Uterus (tissue), 4 donors: ENCODE measurements around the gene CRYGC. TPM values are rescaled to one million over a fixed set of nuclear protein-coding genes. Genes with fewer than 3 reads are reported as not detected.

Experiments used
- DNase-seq, 2 donors: peaks; one replicate each; pipeline ENCODE4 v3.0.0-alpha.2; 2019 to 2020
- H3K27ac ChIP-seq, 2 donors: fragments of 200-600 bp; sonication (generic); 1 replicate in 1 of 2; 2 replicates in 1 of 2; pipeline ENCODE4 v1.5.1; 2016 to 2018
- H3K27me3 ChIP-seq, 2 donors: fragments of 200-600 bp; sonication (generic); one replicate each; pipeline ENCODE4 v1.5.1; 2018 to 2019; ENCODE audit warnings: control low read depth in 1 of 2
- H3K36me3 ChIP-seq, 2 donors: fragments of 200-600 bp; sonication (generic); one replicate each; pipeline ENCODE4 v1.5.1; 2019; ENCODE audit warnings: control low read depth in 1 of 2
- H3K4me1 ChIP-seq, 2 donors: fragments of 200-600 bp; sonication (generic); one replicate each; pipeline ENCODE4 v1.5.1; 2018 to 2019; ENCODE audit warnings: control low read depth in 1 of 2
- H3K4me3 ChIP-seq, 2 donors: fragments of 200-600 bp; sonication (generic); 1 replicate in 1 of 2; 2 replicates in 1 of 2; pipeline ENCODE4 v1.5.1; 2018 to 2019; ENCODE audit warnings: mild to moderate bottlenecking in 1 of 2
- H3K9me3 ChIP-seq, 2 donors: fragments of 200-600 bp; sonication (generic); one replicate each; pipeline ENCODE4 v1.5.1; 2019; ENCODE audit warnings: control low read depth in 1 of 2
- POLR2A ChIP-seq, 2 donors: fragments of 450-650 bp; IDR thresholded peaks; one replicate each; pipeline ENCODE4 v1.6.1; 2016; ENCODE audit warnings: antibody characterized with exemption in 2 of 2, mild to moderate bottlenecking in 1 of 2, moderate library complexity in 1 of 2
- intact Hi-C: fragments of 100-400 bp; cut with DNase I; formaldehyde crosslinking; loops from one replicate; pipeline ENCODE4 v1.15.1; 2023; ENCODE audit warnings: low total_unique reads
- total RNA-seq, 4 donors: library from RNA; depleted of rRNA in 3 of 4; stranded (reverse); fragments of >200 nt in 3 of 4; gene quantifications; one replicate each; pipeline versions ENCODE4 v1.1.0 to v1.2.4, GENCODE V29; 2014 to 2023
- TF ChIP-seq, protein P1 (sequence below), 4 experiments: fragments of 200-600 bp in 2 of 4; fragments of 450-650 bp in 2 of 4; sonication (generic) in 2 of 4; IDR thresholded peaks; one replicate each; pipeline ENCODE4 v1.5.1; 2016 to 2019; ENCODE audit warnings: antibody characterized with exemption in 4 of 4, mild to moderate bottlenecking in 2 of 4, moderate library complexity in 1 of 4
- donor health status: DM: yes; HTN: yes; CAD: no.

Gene CRYGC
- total RNA-seq, 4 donors from 2014 or later, result not detected

DNA sequence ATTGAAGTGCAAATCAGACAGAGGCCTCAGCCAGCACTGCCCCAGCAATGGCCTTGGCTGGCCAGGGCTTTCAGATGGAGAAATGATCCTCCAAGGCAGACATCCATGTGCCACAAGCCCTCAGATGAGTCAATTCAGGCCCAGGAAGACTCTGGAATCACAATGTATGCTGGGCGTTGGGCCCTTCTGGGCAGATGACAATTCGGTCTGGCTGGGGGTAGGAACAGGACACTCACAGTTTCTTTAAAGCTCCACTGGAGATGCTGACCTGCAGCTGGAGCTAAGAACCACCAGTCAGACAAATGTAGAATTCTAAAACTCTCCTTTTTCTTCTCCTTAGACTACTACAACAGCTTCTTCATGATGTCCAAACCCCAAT lies 7.1 kb upstream of the CRYGC start:
- no peak for DNase-seq

DNA sequence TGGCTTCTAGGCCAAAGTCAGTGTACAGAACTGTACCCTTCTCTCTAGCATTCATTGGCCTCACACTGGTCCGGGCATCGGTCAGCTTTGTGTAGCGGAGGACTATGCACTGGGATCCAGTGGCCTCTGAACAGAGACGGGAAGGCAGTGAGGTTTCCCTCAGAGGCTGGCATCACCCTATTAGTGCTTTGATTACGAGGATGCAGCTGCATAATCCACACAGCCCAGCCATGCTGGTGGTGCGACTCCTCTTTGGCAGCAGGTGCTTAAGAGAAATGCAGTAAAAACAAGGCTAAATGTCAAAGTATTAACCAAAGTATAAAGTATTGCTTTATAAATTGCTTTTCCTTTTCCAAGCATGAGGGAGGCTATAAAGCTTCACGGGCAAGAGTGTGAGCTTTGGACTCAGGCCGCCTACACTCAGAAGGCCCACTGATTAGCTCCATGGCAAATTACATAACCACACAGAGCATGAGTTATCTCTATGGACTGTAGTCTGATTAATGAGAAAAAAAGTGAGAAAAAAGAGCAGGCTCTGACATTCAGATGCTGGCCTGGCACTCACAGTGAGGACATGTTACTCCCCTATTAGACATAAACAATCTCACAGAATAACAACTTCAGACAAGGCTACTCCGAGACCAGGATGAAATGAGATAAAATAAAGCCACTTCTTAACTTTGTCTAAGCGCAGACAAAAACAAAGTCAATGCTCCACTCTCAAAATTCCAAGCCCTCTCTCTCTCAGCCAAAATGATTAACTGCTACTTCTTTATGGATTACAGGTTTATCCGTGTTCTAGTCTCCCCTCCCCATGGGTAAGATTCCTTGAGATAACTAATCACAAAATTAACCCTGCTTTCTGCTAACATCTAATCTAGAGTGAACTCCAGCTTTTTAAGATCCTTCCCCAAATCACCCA lies 6.4 kb upstream of the CRYGC start:
- H3K4me3 ChIP-seq, result no peak overlapping the region
- H3K27me3 ChIP-seq, result no peaks in the 10 kb centered on the region
- no peaks in the 10 kb centered on the region for H3K36me3 ChIP-seq
- no peaks in the 10 kb centered on the region for H3K4me1 ChIP-seq
- TF ChIP-seq POLR2A (IDR thresholded peaks at IDR 0.05), result no peak
- TF ChIP-seq, protein P1, sequence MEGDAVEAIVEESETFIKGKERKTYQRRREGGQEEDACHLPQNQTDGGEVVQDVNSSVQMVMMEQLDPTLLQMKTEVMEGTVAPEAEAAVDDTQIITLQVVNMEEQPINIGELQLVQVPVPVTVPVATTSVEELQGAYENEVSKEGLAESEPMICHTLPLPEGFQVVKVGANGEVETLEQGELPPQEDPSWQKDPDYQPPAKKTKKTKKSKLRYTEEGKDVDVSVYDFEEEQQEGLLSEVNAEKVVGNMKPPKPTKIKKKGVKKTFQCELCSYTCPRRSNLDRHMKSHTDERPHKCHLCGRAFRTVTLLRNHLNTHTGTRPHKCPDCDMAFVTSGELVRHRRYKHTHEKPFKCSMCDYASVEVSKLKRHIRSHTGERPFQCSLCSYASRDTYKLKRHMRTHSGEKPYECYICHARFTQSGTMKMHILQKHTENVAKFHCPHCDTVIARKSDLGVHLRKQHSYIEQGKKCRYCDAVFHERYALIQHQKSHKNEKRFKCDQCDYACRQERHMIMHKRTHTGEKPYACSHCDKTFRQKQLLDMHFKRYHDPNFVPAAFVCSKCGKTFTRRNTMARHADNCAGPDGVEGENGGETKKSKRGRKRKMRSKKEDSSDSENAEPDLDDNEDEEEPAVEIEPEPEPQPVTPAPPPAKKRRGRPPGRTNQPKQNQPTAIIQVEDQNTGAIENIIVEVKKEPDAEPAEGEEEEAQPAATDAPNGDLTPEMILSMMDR (IDR thresholded peaks at IDR 0.05), result no peak
- no peak overlapping the region for H3K27ac ChIP-seq
- no peak for DNase-seq
- no peaks in the 10 kb centered on the region for H3K9me3 ChIP-seq
- intact Hi-C loops, result no loop called here

More for the DNA sequence above, 7.1 kb upstream of the CRYGC start:
- Histone ChIP-seq H3K27ac (no peak overlapping the region), H3K36me3 (no peaks in the 10 kb centered on the region), H3K4me3 (no peak overlapping the region), H3K27me3 (no peaks in the 10 kb centered on the region), H3K4me1 (no peaks in the 10 kb centered on the region), H3K9me3 (no peaks in the 10 kb centered on the region)
- intact Hi-C loops, result no loop called here
- TF ChIP-seq, protein P1 (IDR thresholded peaks at IDR 0.05), result no peak
- TF ChIP-seq POLR2A (IDR thresholded peaks at IDR 0.05), result no peak

DNA sequence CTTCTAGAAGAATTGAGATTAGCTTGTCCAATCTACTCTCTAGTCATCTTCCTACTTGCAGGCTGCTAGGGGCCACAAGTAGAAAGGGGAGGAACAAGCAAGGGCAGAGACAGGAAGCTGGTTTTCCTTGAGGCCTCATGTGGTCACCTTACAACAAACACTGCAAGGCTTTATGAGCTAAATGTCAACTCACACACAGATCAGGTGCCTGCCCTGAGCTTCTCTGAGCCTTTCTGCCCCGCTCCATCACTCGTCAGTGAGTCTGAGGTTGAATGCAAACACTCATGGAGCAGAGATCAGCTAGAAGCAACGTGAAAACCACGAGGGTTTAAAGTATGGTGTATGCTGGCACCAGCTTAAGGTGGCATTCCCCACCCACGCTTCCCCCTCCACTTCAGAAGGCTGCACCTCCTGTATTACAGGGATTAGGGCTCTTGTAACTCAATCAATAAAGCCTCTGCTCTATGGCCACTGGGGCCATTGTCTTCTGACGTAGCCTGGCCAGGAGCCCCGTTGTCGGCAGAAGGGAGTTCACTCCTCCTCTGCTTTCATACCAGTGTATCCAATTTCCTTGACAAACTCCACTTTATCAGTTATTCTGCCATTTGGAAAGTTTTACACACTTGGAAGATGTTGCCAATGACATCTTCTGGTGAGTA lies 5.4 kb upstream of the CRYGC start:
- no peak for DNase-seq
- Histone ChIP-seq H3K36me3 (no peaks in the 10 kb centered on the region), H3K27me3 (no peaks in the 10 kb centered on the region), H3K4me1 (no peaks in the 10 kb centered on the region), H3K4me3 (no peak overlapping the region), H3K9me3 (no peaks in the 10 kb centered on the region), H3K27ac (no peak overlapping the region)
- intact Hi-C loops, result no loop called here
- no peak for TF ChIP-seq POLR2A (IDR thresholded peaks at IDR 0.05)
- TF ChIP-seq, protein P1 (IDR thresholded peaks at IDR 0.05), result no peak

DNA sequence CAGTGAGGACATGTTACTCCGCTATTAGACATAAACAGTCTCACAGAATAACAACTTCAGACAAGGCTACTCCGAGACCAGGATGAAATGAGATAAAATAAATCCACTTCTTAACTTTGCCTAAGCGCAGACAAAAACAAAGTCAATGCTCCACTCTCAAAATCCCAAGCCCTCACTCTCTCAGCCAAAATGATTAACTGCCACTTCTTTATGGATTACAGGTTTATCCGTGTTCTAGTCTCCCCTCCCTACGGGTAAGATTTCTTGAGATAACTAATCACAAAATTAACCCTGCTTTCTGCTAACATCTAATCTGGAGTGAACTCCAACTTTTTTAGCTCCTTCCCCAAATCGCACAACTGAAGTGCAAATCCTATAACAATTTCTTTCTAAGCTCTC lies 1.1 kb upstream of the CRYGC start:
- intact Hi-C loops, result no loop called here
- no peaks in the 10 kb centered on the region for H3K4me1 ChIP-seq
- H3K27me3 ChIP-seq, result no peaks in the 10 kb centered on the region
- no peak overlapping the region for H3K27ac ChIP-seq
- no peak for TF ChIP-seq POLR2A (IDR thresholded peaks at IDR 0.05)
- TF ChIP-seq, protein P1 (IDR thresholded peaks at IDR 0.05), result no peak
- DNase-seq, result no peak
- H3K9me3 ChIP-seq, result no peaks in the 10 kb centered on the region
- H3K36me3 ChIP-seq, result no peaks in the 10 kb centered on the region
- H3K4me3 ChIP-seq, result no peak overlapping the region

DNA sequence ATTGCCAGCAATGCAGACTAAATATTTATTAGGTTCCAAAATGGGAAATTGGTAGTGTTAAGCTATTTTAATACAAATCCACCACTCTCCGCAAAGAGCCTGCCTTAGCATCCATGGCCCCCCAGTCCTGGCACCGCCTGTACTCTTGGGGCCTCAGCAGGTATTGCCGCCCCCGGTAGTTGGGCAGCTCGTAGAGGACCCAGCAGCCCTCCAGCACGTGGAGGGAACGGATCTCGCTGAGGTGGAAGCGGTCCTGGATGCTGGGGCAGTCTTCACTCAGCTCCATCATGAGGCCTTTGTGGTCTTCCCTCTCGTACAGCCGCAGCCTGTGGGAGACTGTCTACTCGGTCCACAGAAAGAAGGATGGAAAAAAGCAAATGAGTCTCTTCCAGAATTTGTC lies 1.5 kb downstream of the CRYGC start:
- Histone ChIP-seq H3K4me3 (no peak overlapping the region), H3K36me3 (no peaks in the 10 kb centered on the region), H3K4me1 (no peaks in the 10 kb centered on the region), H3K27me3 (peaks cover 0 to 3% of the 10 kb centered on the region in 2 donors), H3K9me3 (no peaks in the 10 kb centered on the region), H3K27ac (no peak overlapping the region)
- DNase-seq, result no peak
- intact Hi-C loops, result no loop called here
- TF ChIP-seq, protein P1 (IDR thresholded peaks at IDR 0.05), result no peak
- TF ChIP-seq POLR2A (IDR thresholded peaks at IDR 0.05), result no peak
